VCaP (cell line): ENCODE data around the gene SMOC2.
"Not testable (repeated sequence)": the region's sequence is repeated elsewhere in the genome, so short reads cannot be mapped to it uniquely, and the experiment has no call there.

Experiments
- H3K27ac ChIP-seq: fragments of 450-650 bp; 2 replicates; pipeline ENCODE4 v1.5.1; 2017
- TF ChIP-seq, protein P1 (sequence below): fragments of 450-650 bp; conservative IDR thresholded peaks from 2 replicates; pipeline ENCODE4 v1.5.1; 2017; ENCODE audit warnings: mild to moderate bottlenecking, moderate library complexity

SMOC2 gene

DNA sequence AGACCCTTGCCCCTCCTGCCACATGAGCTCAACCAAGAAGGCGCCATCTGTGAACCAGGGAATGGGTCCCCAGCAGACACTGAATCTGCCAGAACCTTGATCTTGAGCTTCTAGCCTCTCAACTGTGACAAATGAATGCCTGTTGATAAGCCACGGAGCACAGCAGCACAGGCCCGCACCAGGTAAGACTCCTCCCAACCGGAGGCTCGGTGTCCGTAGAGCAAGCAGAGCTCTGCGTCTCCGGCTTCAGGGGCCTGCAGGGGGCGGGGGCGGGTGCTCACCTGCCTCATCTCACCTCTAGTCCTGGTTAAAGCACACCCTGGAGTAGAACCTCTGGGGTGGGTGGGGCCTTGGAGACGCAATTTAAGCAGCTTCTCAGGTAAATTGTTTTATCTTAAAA is 122.7 kb downstream of the SMOC2 start:
- no peak overlapping the region for H3K27ac ChIP-seq
- TF ChIP-seq, protein P1, sequence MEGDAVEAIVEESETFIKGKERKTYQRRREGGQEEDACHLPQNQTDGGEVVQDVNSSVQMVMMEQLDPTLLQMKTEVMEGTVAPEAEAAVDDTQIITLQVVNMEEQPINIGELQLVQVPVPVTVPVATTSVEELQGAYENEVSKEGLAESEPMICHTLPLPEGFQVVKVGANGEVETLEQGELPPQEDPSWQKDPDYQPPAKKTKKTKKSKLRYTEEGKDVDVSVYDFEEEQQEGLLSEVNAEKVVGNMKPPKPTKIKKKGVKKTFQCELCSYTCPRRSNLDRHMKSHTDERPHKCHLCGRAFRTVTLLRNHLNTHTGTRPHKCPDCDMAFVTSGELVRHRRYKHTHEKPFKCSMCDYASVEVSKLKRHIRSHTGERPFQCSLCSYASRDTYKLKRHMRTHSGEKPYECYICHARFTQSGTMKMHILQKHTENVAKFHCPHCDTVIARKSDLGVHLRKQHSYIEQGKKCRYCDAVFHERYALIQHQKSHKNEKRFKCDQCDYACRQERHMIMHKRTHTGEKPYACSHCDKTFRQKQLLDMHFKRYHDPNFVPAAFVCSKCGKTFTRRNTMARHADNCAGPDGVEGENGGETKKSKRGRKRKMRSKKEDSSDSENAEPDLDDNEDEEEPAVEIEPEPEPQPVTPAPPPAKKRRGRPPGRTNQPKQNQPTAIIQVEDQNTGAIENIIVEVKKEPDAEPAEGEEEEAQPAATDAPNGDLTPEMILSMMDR = no peak

DNA sequence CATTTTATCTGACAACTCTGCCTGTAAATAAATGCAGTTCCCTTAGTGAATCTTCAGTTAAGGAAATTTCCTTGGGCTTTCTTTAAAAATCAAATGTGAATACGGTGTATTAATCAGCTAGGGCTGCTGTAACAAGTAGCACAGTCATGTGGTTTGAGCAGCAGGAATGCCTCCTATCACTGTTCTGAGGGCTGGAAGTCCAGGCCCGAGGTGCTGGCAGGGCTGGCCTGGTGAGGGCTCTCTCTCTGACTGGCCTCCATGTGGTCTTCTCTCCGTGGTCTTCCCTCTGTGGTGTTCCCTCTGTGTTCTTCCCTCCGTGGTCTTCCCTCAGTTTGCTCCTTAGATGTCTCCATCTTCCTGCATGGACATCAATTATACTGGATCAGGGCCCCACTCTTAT is 124.1 kb downstream of the SMOC2 start:
- H3K27ac ChIP-seq = no peak overlapping the region
- TF ChIP-seq, protein P1 = no peak

DNA sequence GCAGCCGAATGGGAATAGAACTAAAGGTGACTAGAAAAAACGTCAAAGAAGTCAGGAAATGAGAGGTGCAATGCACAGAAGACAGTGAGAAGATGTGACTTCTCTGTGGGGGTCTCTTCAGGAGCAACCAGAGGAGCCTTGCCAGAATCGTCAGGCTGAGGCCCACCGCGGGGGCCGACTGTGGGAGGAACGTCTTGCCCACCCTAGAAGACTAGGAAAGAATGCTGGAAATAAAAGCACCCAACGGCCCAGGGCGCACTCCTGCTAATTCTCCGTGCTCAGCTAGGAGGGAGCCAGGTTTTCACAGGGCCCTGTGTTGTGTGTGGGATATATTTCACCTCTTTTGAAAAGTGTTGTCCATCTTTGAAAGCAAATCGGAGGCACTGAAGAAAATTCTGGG is 129.2 kb downstream of the SMOC2 start:
- no peak overlapping the region for H3K27ac ChIP-seq
- TF ChIP-seq, protein P1 = no peak

DNA sequence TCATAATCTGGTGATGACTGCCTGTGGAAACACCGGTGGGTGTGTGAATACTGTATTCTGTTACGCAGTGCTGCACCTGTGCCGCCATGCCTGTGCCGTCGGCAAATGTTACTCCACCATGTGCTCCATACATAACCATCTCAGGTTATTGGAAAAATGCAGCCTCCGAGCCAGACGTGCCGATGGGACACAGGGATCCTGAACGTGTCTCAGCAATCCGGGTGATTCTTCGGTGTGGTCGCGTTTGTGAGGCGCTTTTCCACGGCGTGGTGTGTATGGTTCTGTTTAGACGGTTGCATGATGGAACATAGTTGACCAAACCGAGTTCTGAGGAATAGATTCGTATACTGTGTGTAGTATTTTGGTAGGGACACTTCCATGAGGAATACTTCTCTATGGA is 130.3 kb downstream of the SMOC2 start:
- no peak overlapping the region for H3K27ac ChIP-seq
- TF ChIP-seq, protein P1 = no peak

DNA sequence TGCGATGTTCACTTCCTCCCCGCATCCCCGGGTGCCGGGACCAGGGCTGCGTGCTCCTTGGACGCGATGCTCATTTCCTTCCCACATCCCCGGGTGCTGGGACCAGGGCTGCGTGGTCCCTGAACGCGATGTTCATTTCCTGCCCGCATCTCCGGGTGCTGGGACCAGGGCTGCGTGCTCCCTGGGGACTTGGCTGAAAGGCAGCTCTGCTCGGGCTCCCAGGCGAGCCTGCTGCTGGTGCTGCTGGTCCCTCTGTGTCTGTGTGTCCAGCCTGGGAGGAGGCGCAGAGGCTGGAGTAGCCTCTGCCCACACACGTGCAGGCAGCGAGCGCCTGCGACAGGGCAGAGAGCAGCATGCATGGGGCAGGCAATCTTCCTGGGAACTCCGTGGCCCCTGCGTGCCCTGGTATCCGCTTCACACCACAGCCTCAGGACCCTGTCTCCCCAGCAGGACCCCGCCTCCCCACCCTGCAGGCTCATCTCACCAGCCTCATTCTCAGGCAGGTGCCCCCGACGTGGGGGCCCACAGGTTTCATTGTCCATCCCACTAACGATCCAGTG is 132.4 kb downstream of the SMOC2 start:
- not testable (repeated sequence) for H3K27ac ChIP-seq

DNA sequence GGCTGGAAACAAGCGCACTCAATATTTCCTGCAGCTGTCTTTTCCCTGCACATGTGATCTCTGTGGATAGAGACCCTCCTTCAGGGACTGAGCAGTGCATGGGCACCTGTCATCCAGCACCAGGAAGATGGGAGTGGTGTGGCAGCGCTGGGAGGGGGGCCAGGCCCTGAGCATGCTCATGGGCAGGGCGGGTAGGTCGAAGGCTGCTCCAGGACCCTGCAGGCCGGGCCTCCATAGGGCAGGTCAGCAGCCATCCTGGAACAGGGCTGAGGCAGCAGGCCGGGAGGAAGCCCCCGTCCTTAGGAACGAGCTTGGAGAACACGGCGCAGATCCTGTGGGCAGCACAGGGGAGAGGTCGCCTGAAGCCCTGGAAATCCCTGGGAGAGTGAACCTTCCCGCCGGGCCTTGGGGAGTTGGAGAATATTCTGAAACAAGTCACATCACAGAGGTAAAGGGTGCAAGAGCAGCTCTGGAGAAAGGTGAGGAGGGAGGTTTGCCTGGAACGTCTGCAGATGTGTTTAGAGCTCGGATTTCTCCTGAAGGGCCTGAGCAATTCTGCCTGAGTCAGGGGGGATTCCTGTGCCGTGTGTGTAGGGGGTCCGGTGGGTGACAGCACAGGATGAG is 133.2 kb downstream of the SMOC2 start:
- H3K27ac ChIP-seq = no peak overlapping the region
- TF ChIP-seq, protein P1 = no peak

DNA sequence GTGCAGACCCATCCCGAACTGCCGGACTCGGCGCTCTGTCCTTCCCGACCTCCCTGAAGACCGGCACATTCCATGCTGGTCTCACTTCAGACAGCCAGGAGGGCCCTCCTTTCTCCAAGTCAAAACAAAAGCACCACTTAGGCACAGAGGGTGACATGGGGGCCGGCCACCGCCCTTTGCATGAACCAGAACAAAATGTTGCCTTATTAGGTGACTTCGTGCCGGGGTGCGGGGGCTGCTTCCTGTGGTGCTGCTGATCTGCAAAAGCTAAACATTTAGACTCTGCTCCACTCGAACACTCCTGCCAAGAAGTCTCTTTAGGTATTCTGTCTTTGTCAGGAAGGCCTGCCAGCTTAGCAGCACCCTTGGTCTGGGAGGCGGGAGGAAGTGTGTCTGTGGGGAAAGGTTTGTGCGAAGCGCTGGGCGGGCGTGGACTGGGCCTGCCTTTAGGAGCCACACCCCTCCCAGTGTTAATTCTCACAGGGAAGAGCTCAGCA is 133.8 kb downstream of the SMOC2 start:
- TF ChIP-seq, protein P1 = no peak
- no peak overlapping the region for H3K27ac ChIP-seq
